ENCODE measurements around the gene YARS1. TPM values are rescaled to one million over a fixed set of nuclear protein-coding genes. Genes with fewer than 3 reads are reported as not detected.

Gene YARS1
- total RNA-seq, 1 experiment from 2014 or later: 244 TPM

DNA sequence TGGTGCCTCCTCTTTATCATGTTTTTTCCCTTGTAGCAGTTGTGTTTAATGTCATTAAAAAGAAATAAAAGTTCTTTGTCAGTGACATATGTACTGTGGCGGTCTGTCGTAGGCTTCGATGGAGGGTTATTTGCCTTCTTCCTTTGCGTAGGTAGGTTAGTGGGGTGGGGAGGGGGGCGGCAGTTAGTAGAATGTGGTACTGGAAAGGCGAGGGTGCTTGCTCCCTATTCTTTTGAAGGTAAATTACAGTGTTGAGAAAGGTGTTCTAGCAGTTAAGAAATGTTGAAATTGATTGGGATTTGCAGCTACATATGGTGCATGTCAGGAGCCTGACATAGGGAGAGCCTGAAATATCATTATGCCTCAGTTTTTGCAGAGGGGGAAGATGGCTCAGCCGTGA is 41.6 kb upstream of the YARS1 start (continued):
- TF ChIP-seq ZNF274 (IDR thresholded peaks at IDR 0.05; ENCODE audit: low read depth, low read length): no peak
- no peak for TF ChIP-seq ZFX (IDR thresholded peaks at IDR 0.05)
- TF ChIP-seq TCF7L2 (IDR thresholded peaks at IDR 0.05; ENCODE audit: borderline replicate concordance, extremely low read depth, insufficient read depth, insufficient read length): no peak

GRCh38 chr1:32858136-32858535 is 41.0 kb upstream of the YARS1 start:
- no peaks in the 10 kb centered on the region for H3K9me2 ChIP-seq (ENCODE audit: insufficient read depth)
- no peak overlapping the region for H3K9ac ChIP-seq (ENCODE audit: low read length)
- no peak overlapping the region for H3K27ac ChIP-seq (ENCODE audit: low read depth, low read length)
- no peak for DNase-seq (ENCODE audit: low read depth, low spot score)
- H3K79me2 ChIP-seq (ENCODE audit: insufficient read depth, low read length): no peaks in the 10 kb centered on the region
- H2AFZ ChIP-seq (ENCODE audit: low read depth, low read length, poor library complexity, severe bottlenecking): no peak overlapping the region
- H3K4me3 ChIP-seq (replicated peaks in 1 of 2; ENCODE audit: low read depth in 1 of 2, low read length in 2 of 2): no peak overlapping the region
- no peaks in the 10 kb centered on the region for H3K4me1 ChIP-seq (ENCODE audit: control insufficient read depth in 1 of 2, insufficient read depth in 2 of 2, low read length in 2 of 2)
- no peaks in the 10 kb centered on the region for H3K27me3 ChIP-seq (ENCODE audit: insufficient read depth, low read length)
- no peaks in the 10 kb centered on the region; the same call in 1 of the 2 replicates for H4K20me1 ChIP-seq (ENCODE audit: insufficient read depth)
- ChIA-PET POLR2A (no interaction called here), RAD21 (ENCODE audit: low non-redundant PET in 1 of 2, low total read pairs in 2 of 2, uncharacterized antibody in 2 of 2, unreplicated experiment in 2 of 2) (no interaction called here), CTCF (no interaction called here)
- TF ChIP-seq YY1 (IDR thresholded peaks at IDR 0.05; ENCODE audit: extremely low read depth, insufficient replicate concordance, low read depth, low read length): no peak
- TF ChIP-seq, protein P1, sequence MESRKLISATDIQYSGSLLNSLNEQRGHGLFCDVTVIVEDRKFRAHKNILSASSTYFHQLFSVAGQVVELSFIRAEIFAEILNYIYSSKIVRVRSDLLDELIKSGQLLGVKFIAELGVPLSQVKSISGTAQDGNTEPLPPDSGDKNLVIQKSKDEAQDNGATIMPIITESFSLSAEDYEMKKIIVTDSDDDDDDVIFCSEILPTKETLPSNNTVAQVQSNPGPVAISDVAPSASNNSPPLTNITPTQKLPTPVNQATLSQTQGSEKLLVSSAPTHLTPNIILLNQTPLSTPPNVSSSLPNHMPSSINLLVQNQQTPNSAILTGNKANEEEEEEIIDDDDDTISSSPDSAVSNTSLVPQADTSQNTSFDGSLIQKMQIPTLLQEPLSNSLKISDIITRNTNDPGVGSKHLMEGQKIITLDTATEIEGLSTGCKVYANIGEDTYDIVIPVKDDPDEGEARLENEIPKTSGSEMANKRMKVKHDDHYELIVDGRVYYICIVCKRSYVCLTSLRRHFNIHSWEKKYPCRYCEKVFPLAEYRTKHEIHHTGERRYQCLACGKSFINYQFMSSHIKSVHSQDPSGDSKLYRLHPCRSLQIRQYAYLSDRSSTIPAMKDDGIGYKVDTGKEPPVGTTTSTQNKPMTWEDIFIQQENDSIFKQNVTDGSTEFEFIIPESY (IDR thresholded peaks at IDR 0.05; ENCODE audit: extremely low read depth, insufficient replicate concordance, low read length): no peak
- no peak for TF ChIP-seq JUND (IDR thresholded peaks at IDR 0.05)
- BruUV-seq (replicated peaks): no TSS peak
- no peaks in the 10 kb centered on the region for H3K9me3 ChIP-seq (ENCODE audit: control insufficient read depth in 1 of 2, insufficient read depth in 1 of 2, low read depth in 1 of 2, low read length in 2 of 2)
- no peak for ATAC-seq
- intact Hi-C loops (cut with micrococcal nuclease): no loop called here
- no peak overlapping the region for H3K4me2 ChIP-seq (ENCODE audit: low read length)
- H3K36me3 ChIP-seq (ENCODE audit: control insufficient read depth in 1 of 2, insufficient read depth in 2 of 2, low read length in 2 of 2): peaks cover 14 to 24% of the 10 kb centered on the region in 2 experiments; a peak in 2 of 4 replicates
